GM19324 (cell line): ENCODE results near the gene ADPGK.
"Not testable (repeated sequence)": the region's sequence is repeated elsewhere in the genome, so short reads cannot be mapped to it uniquely, and the experiment has no call there.

Experiments
- ATAC-seq: cut with Tn5 transposase; IDR thresholded peaks from one replicate; pipeline ENCODE4 v1.9.1; 2021; ENCODE audit warnings: mild to moderate bottlenecking, moderate library complexity; ENCODE audit not compliant: unreplicated experiment, low FRiP score

Gene ADPGK

GRCh38 chr15:72754096-72754495 is 29.5 kb downstream of the ADPGK start:
- no peak for ATAC-seq

DNA sequence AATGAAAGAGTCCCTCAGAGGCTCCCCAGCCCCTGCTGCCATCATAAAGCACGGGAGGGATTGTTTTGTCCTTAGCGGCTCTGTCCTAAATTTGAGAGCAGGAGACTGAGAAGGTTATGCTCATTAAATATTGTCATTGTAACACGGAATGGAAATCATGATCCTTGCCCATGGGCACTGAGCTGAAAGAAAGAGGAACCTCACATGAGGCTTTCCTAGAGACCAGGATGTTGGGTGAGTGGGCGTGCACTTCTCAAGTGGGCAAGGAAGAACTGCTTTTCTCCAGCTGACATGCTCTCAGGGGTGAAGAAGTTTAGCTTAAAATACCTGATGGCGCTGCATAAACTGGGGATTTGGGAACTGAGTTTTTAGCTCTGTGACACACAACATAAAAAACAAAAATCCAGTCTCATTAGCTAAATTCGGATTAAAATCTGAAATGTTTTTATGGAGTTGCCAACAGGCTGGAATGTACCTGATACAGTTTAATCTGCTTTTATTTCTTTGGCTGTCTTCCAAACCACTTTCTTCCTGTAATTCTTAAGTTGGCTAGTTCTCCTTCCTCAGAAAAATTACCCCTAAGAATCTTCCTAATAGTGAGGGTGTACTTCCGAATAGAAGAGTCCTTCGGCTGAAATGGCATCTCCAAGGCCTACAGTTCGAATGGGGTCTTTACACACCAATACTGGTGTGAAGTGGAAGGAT is 31.7 kb downstream of the ADPGK start:
- ATAC-seq, result no peak

DNA sequence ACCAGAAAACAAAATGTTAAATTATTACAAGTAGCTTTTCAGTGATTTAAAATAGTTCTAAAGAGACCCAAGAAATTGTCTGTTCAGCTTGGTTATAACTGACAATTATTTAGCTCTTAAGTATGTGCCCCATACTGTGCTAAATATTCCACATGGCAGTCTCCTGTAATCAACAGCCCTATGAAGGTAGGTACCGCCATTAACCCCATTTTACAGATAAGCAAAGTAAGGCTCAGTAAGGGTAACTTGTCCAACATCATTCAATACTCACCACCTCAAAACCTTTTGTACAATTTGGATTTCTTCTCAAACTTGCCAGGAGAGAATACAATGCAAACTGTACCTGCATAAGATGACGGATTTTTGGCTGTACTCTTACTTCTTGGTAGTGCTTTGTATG is 33.9 kb downstream of the ADPGK start:
- ATAC-seq, result no peak

DNA sequence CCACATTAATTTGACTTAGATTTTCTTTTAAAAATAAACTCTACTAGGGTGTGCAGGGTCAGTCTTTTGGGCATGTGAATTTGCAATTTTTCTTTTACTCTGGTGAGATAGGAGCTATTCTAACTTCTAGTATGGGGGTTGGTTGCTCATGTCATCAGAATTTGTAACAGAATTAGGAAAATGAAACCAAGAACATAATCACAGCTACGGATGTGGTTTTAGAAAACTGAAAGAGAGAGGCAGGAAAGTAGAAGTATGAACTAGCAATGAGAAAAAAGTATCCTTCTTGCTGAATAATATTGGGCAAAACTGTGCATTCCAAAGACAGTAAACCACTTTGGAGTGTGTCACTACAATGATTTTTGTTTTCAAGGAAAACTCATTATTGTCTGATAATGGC is 43.3 kb downstream of the ADPGK start:
- peak; percentile 56 for ATAC-seq

DNA sequence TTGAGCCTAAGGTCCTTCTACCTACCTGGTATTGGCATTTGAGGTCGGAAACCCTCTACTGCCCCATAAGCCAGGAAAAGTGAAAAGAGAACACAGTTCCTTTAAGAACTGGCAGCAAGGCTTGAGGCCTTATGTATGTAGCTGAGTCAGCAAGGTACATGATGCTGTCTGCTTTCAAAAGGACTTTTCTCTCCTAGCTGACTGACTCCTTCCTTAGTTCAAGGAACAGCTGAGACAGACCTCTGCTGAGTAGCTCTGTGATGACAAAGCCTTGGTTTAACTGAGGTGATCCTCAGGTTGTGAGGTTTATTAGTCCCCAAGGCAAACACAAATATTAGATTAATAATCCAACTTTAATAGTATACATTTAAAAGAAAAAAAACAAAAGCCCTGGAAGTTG is 45.8 kb downstream of the ADPGK start:
- ATAC-seq, result no peak

DNA sequence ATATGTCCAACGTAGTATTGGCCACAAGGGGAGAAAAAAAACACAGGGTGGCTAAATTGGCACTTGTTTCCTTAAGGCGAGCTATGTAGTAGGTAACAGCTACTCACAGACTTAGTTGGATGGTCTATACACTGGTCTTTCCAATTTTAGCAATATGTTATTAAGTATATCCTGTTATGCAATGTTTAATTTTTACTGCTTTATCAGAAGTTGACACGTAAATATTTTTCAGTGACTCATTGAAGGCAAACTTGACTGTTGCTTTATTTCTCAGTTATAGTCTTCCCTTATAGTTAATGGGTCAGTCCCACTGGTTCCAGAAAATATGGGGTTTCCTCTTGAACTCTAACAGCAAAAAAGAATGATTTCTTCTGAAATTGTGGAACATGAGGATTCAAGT is 46.5 kb downstream of the ADPGK start:
- no peak for ATAC-seq

GRCh38 chr15:72735111-72735510 is 48.4 kb downstream of the ADPGK start:
- no peak for ATAC-seq

GRCh38 chr15:72733941-72734738 is 49.4 kb downstream of the ADPGK start:
- ATAC-seq, result no peak

GRCh38 chr15:72732516-72732915 is 51.0 kb downstream of the ADPGK start:
- no peak for ATAC-seq

DNA sequence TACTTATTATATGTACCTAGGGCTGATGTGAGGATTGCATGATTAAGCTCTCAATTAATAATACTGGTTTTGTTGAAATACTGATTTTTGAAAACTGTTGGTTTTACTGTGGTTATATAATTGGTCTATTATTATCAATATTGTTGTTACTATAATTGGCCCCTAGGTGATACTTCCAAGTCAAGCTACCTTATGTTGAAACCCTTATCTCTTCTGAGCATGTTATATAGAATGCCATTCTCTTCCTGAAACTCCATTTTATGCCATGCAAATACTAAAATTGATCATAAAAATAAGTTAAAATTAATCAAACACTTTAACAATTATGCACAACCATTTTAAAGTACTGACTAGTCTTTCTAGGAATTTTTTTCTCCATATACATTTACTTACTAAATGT is 51.5 kb downstream of the ADPGK start:
- ATAC-seq, result no peak

GRCh38 chr15:72728821-72729220 is 54.7 kb downstream of the ADPGK start:
- no peak for ATAC-seq

DNA sequence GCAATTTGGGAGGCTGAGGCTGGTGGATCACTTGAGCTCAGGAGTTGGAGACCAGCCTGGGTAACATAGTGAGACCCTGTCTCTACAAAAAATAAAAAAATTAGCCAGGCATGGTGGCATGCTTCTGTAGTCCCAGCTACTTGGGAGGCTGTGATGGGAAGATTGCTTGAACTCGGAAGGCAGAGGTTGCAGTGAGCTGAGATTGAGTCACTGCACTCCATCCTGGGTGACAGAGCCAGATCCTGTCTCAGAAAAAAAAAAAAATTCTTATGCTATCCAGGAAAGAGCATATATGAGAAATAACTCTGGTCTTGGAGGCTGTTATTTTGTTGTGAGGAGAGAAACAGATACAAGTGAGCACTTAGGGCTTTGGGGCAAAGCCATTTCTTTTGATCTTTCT is 55.3 kb downstream of the ADPGK start:
- ATAC-seq, result not testable (repeated sequence)

DNA sequence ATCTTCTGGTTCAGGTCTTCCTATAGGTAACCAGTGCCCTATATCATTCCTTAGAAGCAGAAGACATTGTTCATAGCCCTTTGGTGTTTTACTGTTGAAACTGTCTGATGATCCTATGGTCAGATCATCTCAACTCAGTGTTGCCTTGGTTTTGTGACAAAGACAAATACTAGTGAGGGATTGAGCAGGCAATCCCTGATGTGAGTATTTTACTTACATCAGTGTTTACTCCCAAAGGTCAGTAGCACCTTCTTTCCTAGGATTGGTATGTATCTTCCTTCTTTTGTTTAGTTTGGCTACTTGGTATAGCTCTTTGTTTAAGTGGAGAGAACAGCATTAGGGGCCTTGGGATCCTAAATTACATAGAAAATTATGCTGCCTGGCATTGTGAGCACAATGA is 56.4 kb downstream of the ADPGK start:
- no peak for ATAC-seq

DNA sequence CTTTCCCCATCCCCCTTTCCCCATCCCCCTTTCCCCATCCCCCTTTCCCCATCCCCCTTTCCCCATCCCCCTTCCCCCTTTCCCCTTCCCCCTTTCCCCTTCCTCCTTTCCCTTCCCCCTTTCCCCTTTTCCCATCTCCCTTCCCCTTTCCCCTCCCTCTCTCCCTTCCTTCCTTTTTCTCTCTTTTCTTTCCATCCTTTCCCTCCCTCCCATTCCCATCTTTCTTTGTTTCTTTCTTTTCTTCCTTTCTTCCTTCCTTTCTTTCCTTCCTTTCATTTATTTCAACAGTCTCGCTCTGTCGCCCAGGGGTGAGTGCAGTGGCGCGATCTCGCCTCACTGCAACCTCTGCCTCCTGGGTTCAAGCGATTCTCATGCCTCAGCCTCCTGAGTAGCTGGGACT is 57.7 kb downstream of the ADPGK start:
- ATAC-seq, result not testable (repeated sequence)

DNA sequence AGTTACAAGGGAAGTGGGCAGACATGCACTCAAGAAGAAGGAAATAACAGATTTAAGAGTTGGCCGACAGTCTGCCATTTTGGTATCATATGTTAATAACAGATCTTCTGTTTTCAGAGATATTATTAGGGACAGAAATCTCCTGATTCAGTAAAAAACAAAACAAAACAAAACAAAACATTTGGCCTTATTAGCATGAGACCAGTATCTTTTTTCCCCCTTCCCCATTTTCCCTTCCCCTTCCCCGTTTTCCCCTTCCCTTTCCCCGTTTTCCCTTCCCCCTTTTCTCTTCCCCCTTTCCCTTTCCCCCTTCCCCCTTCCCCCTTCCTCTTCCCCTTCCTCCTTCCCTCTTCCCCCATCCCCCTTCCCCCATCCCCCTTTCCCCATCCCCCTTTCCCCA is 58.1 kb downstream of the ADPGK start:
- ATAC-seq, result no peak

DNA sequence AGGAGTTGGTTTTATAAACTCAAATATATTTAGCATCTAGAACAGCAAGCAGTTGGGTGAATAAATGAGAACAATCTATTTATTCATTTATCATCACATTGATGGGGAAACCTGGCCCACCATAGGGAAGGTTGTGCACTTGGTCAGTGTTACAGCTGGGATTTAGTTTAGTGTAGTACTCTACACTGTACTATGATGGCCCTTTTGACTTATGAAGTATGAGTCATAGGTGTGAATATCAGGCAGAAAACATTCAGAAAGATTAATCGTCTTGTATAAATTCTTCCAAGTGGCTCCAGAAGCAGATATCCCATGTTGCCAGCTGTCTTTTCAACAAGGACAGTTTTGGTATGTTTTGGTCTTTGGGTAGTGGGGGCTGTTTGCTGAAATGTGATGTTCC is 59.5 kb downstream of the ADPGK start:
- no peak for ATAC-seq

DNA sequence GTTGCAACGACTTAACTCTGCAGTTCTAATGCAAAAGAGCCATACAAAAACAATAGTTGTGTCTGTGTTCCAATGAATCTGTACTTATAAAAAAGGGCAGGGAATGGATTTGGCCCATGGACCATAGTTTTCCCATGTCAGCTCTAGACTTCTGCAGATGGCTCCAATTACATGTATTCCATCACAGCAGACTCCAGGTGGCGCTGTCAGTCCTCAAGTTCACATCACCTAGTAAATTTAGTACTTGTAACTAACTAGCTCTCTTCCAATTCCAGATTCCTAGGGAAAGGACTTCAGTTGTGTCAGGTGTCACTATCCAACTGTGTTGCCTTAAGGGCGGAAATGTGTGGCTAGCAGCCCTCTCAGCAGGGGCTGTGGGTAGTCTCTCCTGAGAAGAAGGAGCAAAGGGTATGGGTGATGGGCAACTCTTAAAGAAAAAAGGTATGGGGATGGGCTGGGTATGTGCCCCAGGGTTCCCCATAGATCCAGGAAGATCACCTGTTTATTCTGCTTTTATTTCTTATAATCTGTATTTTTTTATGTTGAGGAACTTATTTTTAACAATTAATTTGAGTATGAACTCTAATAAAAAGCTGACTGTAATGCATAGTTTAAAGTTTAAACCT is 61.4 kb downstream of the ADPGK start:
- no peak for ATAC-seq

DNA sequence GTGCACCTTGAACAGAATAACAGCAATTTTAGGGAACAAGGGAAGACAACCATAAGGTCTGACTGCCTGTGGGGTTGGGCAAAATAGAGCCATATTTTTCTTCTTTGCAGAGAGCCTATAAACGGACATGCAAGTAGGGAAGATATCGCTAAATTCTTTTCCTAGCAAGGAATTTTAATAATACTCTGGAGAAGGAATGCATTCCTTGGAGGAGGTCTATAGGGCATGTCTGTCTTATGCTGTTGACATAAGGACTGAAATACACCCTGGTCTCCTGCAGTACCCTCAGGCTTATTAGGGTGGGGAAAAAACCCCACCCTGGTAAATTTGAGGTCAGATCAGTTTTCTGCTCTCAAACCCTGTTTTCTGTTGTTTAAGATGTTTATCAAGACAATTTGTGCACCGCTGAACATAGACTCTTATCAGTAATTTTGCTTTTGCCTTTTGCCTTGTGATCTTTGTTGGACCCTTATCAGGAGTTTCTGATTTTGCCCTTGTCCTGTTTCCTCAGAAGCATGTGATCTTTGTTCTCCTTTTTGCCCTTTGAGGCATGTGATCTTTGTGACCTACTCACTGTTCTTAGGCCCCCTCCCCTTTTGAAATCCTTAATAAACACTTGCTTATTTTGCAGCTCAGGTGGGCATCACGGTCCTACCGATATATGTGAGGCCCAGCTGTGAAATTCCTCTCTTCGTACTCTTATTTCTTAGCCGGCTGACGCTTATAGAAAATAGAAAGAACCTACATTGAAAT is 74.8 kb downstream of the ADPGK start:
- not testable (repeated sequence) for ATAC-seq

- no peak for ATAC-seq
Observed at GRCh38 chr15:72706266-72706665, 77.3 kb downstream of the ADPGK start.
